AG09309 (cell line): ENCODE results near the gene ANKRD10.

Source experiments
- DNase-seq: peaks from one replicate; pipeline ENCODE4 v3.0.0-alpha.2; 2010; ENCODE audit warnings: low read depth
- H3K4me3 ChIP-seq: 2 replicates; pipeline ENCODE4 v1.5.1; 2011; ENCODE audit warnings: mild to moderate bottlenecking, low read depth, low read length, moderate library complexity; ENCODE audit not compliant: control insufficient read depth
- TF ChIP-seq, protein P1 (sequence below): IDR thresholded peaks from 2 replicates; pipeline ENCODE4 v1.5.1; 2011; ENCODE audit warnings: mild to moderate bottlenecking, low read depth, low read length, inconsistent platforms; ENCODE audit not compliant: insufficient read depth, control insufficient read depth; ENCODE audit errors: missing control alignments

ANKRD10 gene

DNA sequence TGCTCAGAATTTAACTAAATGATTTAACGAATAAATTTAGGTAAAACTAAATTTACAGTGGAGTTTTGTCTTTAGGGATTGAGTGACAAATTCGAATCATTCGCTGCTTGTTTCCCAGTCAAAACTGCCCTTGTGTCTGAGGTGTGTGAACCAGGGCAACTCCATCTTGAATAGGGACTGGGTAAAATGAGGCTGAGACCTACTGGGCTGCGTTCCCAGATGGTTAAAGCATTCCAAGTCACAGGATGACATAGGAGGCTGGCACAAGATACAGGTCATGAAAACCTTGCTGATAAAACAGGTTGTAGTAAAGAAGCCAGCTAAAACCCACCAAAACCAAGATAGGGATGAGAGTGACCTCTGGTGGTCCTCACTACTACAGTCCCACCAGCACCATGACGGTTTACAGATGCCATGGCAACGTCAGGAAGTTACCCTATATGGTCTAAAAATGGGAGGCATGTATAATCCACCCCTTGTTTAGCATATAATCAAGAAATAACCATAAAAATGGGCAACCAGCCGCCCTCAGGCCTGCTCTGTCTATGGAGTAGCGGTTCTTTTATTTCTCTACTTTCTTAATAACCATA, 10.2 kb upstream of the ANKRD10 start:
- TF ChIP-seq, protein P1, sequence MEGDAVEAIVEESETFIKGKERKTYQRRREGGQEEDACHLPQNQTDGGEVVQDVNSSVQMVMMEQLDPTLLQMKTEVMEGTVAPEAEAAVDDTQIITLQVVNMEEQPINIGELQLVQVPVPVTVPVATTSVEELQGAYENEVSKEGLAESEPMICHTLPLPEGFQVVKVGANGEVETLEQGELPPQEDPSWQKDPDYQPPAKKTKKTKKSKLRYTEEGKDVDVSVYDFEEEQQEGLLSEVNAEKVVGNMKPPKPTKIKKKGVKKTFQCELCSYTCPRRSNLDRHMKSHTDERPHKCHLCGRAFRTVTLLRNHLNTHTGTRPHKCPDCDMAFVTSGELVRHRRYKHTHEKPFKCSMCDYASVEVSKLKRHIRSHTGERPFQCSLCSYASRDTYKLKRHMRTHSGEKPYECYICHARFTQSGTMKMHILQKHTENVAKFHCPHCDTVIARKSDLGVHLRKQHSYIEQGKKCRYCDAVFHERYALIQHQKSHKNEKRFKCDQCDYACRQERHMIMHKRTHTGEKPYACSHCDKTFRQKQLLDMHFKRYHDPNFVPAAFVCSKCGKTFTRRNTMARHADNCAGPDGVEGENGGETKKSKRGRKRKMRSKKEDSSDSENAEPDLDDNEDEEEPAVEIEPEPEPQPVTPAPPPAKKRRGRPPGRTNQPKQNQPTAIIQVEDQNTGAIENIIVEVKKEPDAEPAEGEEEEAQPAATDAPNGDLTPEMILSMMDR: no peak
- H3K4me3 ChIP-seq: no peak overlapping the region
- DNase-seq: no peak

DNA sequence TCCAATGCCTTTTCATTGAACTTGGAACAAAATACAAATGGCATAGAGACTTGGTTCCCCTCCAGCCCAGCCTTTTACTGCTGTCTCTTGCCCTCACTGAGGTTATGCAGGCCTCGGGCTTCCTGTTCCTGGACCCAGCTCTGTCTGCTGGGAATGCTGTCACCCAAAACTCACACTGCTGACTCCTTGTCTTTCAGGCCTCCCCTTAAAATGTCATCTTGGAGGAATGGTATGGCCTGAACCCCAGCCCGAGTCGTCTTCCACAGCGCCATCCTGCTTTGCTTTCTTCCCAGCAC, 9.7 kb upstream of the ANKRD10 start:
- DNase-seq: no peak
- TF ChIP-seq, protein P1: no peak

GRCh38 chr13:110923777-110924638, 9.1 kb upstream of the ANKRD10 start:
- no peak for DNase-seq
- no peak overlapping the region for H3K4me3 ChIP-seq
- TF ChIP-seq, protein P1: no peak

More for the DNA sequence above, 9.7 kb upstream of the ANKRD10 start:
- H3K4me3 ChIP-seq: no peak overlapping the region

DNA sequence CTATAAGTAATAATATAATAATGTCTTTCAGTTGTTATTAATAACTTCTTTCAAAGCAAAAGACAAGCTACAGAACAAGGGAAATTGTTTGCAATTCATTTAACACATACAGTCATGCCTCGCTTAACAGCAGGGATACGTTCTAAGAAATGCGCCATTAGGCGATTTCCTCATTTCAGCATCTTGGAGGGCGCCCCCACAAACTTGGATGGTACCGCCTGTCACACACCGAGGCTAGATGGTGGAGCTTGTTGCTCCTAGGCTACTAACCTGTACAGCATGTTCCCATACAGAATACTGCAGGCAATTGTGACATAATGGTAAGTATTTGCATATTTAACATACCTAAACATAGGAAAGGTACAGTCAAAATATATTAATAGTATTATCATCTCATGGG, 8.2 kb upstream of the ANKRD10 start:
- no peak for DNase-seq
- TF ChIP-seq, protein P1: no peak
- no peak overlapping the region for H3K4me3 ChIP-seq

DNA sequence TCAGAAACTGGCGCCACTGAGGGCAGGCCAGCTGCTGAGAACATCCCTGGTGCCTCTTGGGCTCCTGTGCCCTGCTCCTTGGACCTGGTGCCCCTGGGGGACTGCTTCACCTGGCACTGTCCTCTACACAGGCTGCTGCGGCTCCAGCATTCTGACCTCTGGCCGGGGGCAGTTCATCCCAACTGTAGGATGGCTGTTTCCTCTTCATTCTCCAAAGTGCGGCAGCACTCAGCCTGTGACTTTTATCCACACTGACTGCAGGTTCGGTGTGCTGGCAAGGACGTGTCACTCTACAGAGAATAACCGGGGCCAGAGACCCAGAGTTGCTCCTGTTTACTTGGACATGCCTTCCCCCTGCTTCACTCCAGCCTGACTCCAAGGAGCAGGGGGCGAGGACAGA, 7.6 kb upstream of the ANKRD10 start:
- DNase-seq: no peak
- TF ChIP-seq, protein P1: no peak
- H3K4me3 ChIP-seq: no peak overlapping the region

- DNase-seq: no peak
- H3K4me3 ChIP-seq: no peak overlapping the region
- TF ChIP-seq, protein P1: no peak
Observed at GRCh38 chr13:110921695-110922094, 6.8 kb upstream of the ANKRD10 start.
